Testis (tissue), 3 donors: Measurements from ENCODE around the gene MTX2. TPM values are rescaled to one million over a fixed set of nuclear protein-coding genes. Genes with fewer than 3 reads are reported as not detected.

Experiments used
- DNase-seq: peaks from one replicate; pipeline ENCODE4 v3.0.0-alpha.2; 2019
- H3K27ac ChIP-seq, 2 donors: fragments of 200-600 bp; sonication (generic); one replicate each; pipeline ENCODE4 v1.5.1; 2019
- H3K27me3 ChIP-seq: fragments of 200-600 bp; sonication (generic); one replicate; pipeline ENCODE4 v1.5.1; 2019
- H3K36me3 ChIP-seq: fragments of 200-600 bp; sonication (generic); one replicate; pipeline ENCODE4 v1.5.1; 2017; ENCODE audit warnings: low read depth; ENCODE audit errors: missing control alignments
- H3K4me1 ChIP-seq: fragments of 200-600 bp; sonication (generic); one replicate; pipeline ENCODE4 v1.5.1; 2019
- H3K4me3 ChIP-seq, 2 donors: fragments of 200-600 bp; sonication (generic); one replicate each; pipeline ENCODE4 v1.5.1; 2017 to 2019
- H3K9me3 ChIP-seq: fragments of 200-600 bp; sonication (generic); one replicate; pipeline ENCODE4 v1.5.1; 2017
- CTCF ChIP-seq, 3 experiments: fragments of 450-650 bp in 2 of 3; fragments of 200-600 bp in 1 of 3; sonication (generic) in 1 of 3; IDR thresholded peaks; one replicate each; pipeline ENCODE4 v1.5.1; 2016 to 2019; ENCODE audit warnings: antibody characterized with exemption in 3 of 3, mild to moderate bottlenecking in 2 of 3, moderate library complexity in 1 of 3
- POLR2A ChIP-seq: fragments of 450-650 bp; IDR thresholded peaks from one replicate; pipeline ENCODE4 v1.6.1; 2017; ENCODE audit warnings: antibody characterized with exemption, mild to moderate bottlenecking, moderate library complexity
- WGBS, 2 donors: methylation state at CpG; one replicate each; pipeline ENCODE4 v1.1.5; 2018; 5-methylcytosine and 5-hydroxymethylcytosine counted together
- intact Hi-C: fragments of 100-400 bp; cut with DNase I; formaldehyde crosslinking; loops from one replicate; pipeline ENCODE4 v1.15.1; 2023; ENCODE audit warnings: low total_unique reads
- polyA plus RNA-seq: library from polyadenylated mRNA; stranded (reverse); fragments of 350-450 nt; fragmentation: Illumina TruSeq; extraction: RNeasy Lipid Tissue Mini Kit (QIAGEN cat#74804); gene quantifications from one replicate; pipeline ENCODE4 v1.2.3, GENCODE V29; 2014; ENCODE audit warnings: low read depth, low replicate concordance; ENCODE audit not compliant: insufficient read depth
- total RNA-seq, 2 donors: library from RNA; depleted of rRNA; stranded (reverse); fragments of >200 nt; gene quantifications; one replicate each; pipeline ENCODE4 v1.2.3, GENCODE V29; 2016

The MTX2 gene
- total and polyA plus RNA-seq, 3 donors from 2014 or later, result 58.0 to 155 (median 61.1) TPM

GRCh38 chr2:176324862-176325261, 55.6 kb downstream of the MTX2 start:
- no peaks in the 10 kb centered on the region for H3K36me3 ChIP-seq
- no peak overlapping the region for H3K27ac ChIP-seq
- no peaks in the 10 kb centered on the region for H3K4me1 ChIP-seq
- no peak overlapping the region for H3K4me3 ChIP-seq
- WGBS, 2 donors, result 97% methylated on average over 3 of the region's 3 CpGs
- intact Hi-C loops, result no loop called here
- TF ChIP-seq CTCF (IDR thresholded peaks at IDR 0.05) (no peak), POLR2A (no peak)
- no peaks in the 10 kb centered on the region for H3K27me3 ChIP-seq
- no peak for DNase-seq
- no peaks in the 10 kb centered on the region for H3K9me3 ChIP-seq

- 87 to 88% methylated on average over 1 of the region's 1 CpG for WGBS, 2 donors
- no peaks in the 10 kb centered on the region for H3K27me3 ChIP-seq
- no peaks in the 10 kb centered on the region for H3K4me1 ChIP-seq
- no peak overlapping the region for H3K27ac ChIP-seq
- intact Hi-C loops, result no loop called here
- H3K4me3 ChIP-seq, result no peak overlapping the region
- DNase-seq, result no peak
- H3K36me3 ChIP-seq, result no peaks in the 10 kb centered on the region
- TF ChIP-seq POLR2A (no peak), CTCF (IDR thresholded peaks at IDR 0.05) (no peak)
- no peaks in the 10 kb centered on the region for H3K9me3 ChIP-seq
Observed at GRCh38 chr2:176325732-176326131, 56.5 kb downstream of the MTX2 start.

GRCh38 chr2:176328149-176328548, 58.9 kb downstream of the MTX2 start:
- no peak overlapping the region for H3K4me3 ChIP-seq
- H3K27ac ChIP-seq, result no peak overlapping the region
- no peaks in the 10 kb centered on the region for H3K9me3 ChIP-seq
- WGBS, 2 donors, result 77 to 84% methylated on average over 3 of the region's 3 CpGs
- intact Hi-C loops, result no loop called here
- DNase-seq, result no peak
- no peak for TF ChIP-seq CTCF (IDR thresholded peaks at IDR 0.05)
- TF ChIP-seq POLR2A, result no peak
- no peaks in the 10 kb centered on the region for H3K36me3 ChIP-seq
- no peaks in the 10 kb centered on the region for H3K4me1 ChIP-seq
- H3K27me3 ChIP-seq, result no peaks in the 10 kb centered on the region

GRCh38 chr2:176330612-176331011, 61.4 kb downstream of the MTX2 start:
- TF ChIP-seq CTCF (IDR thresholded peaks at IDR 0.05), result no peak
- TF ChIP-seq POLR2A, result no peak
- no peaks in the 10 kb centered on the region for H3K36me3 ChIP-seq
- no peak overlapping the region for H3K4me3 ChIP-seq
- no peak for DNase-seq
- no peaks in the 10 kb centered on the region for H3K4me1 ChIP-seq
- WGBS, 2 donors, result 93 to 100% methylated on average over 1 of the region's 1 CpG
- no peak overlapping the region for H3K27ac ChIP-seq
- intact Hi-C loops, result no loop called here
- H3K9me3 ChIP-seq, result no peaks in the 10 kb centered on the region
- no peaks in the 10 kb centered on the region for H3K27me3 ChIP-seq

GRCh38 chr2:176331646-176332045, 62.4 kb downstream of the MTX2 start:
- Histone ChIP-seq H3K9me3 (no peaks in the 10 kb centered on the region), H3K4me1 (no peaks in the 10 kb centered on the region), H3K27ac (no peak overlapping the region), H3K4me3 (no peak overlapping the region), H3K36me3 (no peaks in the 10 kb centered on the region), H3K27me3 (no peaks in the 10 kb centered on the region)
- TF ChIP-seq CTCF (IDR thresholded peaks at IDR 0.05) (no peak), POLR2A (no peak)
- intact Hi-C loops, result no loop called here
- 93% methylated on average over 1 of the region's 1 CpG for WGBS, 2 donors
- no peak for DNase-seq
